Measurements from ENCODE around the gene UNC5B. TPM values are rescaled to one million over a fixed set of nuclear protein-coding genes. Genes with fewer than 3 reads are reported as not detected.

UNC5B gene
- total and polyA plus RNA-seq, 2 donors = 2.2 to 4.2 TPM

DNA sequence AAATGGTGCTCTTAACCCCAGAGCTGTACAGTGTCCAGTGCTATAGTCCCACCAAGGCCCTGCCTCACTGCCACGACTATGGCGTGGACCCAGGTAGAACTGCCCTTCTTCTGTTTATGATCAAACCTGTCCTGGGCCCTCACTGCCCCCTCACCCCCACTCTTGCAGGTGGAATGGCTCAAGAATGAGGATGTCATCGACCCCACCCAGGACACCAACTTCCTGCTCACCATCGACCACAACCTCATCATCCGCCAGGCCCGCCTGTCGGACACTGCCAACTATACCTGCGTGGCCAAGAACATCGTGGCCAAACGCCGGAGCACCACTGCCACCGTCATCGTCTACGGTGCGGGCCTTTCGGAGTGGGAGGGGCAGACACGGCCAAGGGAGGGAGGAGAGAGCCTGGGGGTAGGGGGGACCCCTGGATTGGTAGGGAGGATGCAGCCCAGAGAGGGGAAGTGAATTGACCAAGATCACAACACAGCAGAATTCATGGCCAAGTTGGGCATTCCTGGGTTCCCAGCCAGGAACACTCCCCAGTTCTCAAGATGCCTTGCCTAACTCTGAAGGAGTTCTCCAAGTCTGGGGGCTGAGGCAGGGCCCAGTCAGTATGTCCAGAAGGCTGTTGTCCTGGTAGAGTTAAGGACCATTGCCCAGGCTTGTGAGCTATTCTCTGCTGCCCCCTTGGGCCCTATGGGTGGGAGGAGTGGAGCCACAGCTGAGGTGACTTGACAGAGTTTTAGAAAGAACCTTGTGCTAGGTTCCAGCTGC is 74.3 kb downstream of the UNC5B start:
- Histone ChIP-seq H3K27me3 (ENCODE audit: control insufficient read depth in 2 of 2, insufficient read depth in 1 of 2, low read length in 1 of 2) (no peaks in the 10 kb centered on the region), H3K27ac (ENCODE audit: low read depth in 1 of 2, low read length in 1 of 2) (no peak overlapping the region), H3K9me3 (ENCODE audit: control insufficient read depth in 2 of 2, insufficient read depth in 1 of 2, low read length in 1 of 2) (peaks cover 0 to 3% of the 10 kb centered on the region in 2 donors), H3K4me1 (ENCODE audit: control insufficient read depth in 2 of 2, insufficient read depth in 2 of 2, low read length in 2 of 2) (no peaks in the 10 kb centered on the region), H3K4me3 (ENCODE audit: low read length in 2 of 2) (no peak overlapping the region), H3K36me3 (ENCODE audit: control insufficient read depth in 2 of 2, insufficient read depth in 2 of 2, low read length in 1 of 2) (peaks cover 0 to 3% of the 10 kb centered on the region in 2 donors)
- WGBS = 96% methylated on average over 17 of the region's 17 CpGs
- no peak for DNase-seq (ENCODE audit: low read depth in 6 of 9, low spot score in 9 of 9)

- 91% methylated on average over 14 of the region's 14 CpGs for WGBS
- no peak for DNase-seq (ENCODE audit: low read depth in 6 of 9, low spot score in 9 of 9)
- H3K4me1 ChIP-seq (ENCODE audit: control insufficient read depth in 2 of 2, insufficient read depth in 2 of 2, low read length in 2 of 2) = no peaks in the 10 kb centered on the region
- no peaks in the 10 kb centered on the region for H3K27me3 ChIP-seq (ENCODE audit: control insufficient read depth in 2 of 2, insufficient read depth in 1 of 2, low read length in 1 of 2)
- peaks cover 0 to 3% of the 10 kb centered on the region in 2 donors for H3K36me3 ChIP-seq (ENCODE audit: control insufficient read depth in 2 of 2, insufficient read depth in 2 of 2, low read length in 1 of 2)
- no peak overlapping the region for H3K4me3 ChIP-seq (ENCODE audit: low read length in 2 of 2)
- H3K27ac ChIP-seq (ENCODE audit: low read depth in 1 of 2, low read length in 1 of 2) = no peak overlapping the region
- H3K9me3 ChIP-seq (ENCODE audit: control insufficient read depth in 2 of 2, insufficient read depth in 1 of 2, low read length in 1 of 2) = peaks cover 0 to 1% of the 10 kb centered on the region in 2 donors
Observed at GRCh38 chr10:71287456-71287855, 75.1 kb downstream of the UNC5B start.

DNA sequence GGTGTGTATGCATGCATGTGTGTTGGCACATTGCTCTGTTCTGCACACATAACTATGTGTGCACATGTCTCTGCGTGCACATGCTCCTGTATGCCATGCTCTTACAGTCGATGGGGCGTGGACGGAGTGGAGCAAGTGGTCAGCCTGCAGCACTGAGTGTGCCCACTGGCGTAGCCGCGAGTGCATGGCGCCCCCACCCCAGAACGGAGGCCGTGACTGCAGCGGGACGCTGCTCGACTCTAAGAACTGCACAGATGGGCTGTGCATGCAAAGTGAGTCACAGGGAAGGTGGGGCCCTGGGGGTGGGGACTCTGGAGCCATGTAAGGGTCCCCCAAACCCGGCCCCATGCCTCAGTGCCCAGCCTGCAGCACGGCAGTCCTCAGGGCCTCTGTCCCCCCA is 76.1 kb downstream of the UNC5B start:
- H3K27me3 ChIP-seq (ENCODE audit: control insufficient read depth in 2 of 2, insufficient read depth in 1 of 2, low read length in 1 of 2) = no peaks in the 10 kb centered on the region
- no peak overlapping the region for H3K4me3 ChIP-seq (ENCODE audit: low read length in 2 of 2)
- H3K27ac ChIP-seq (ENCODE audit: low read depth in 1 of 2, low read length in 1 of 2) = no peak overlapping the region
- DNase-seq (ENCODE audit: low read depth in 6 of 9, low spot score in 9 of 9) = no peak
- 96% methylated on average over 15 of the region's 15 CpGs for WGBS
- peaks cover 0 to 4% of the 10 kb centered on the region in 2 donors for H3K36me3 ChIP-seq (ENCODE audit: control insufficient read depth in 2 of 2, insufficient read depth in 2 of 2, low read length in 1 of 2)
- H3K4me1 ChIP-seq (ENCODE audit: control insufficient read depth in 2 of 2, insufficient read depth in 2 of 2, low read length in 2 of 2) = no peaks in the 10 kb centered on the region
- no peaks in the 10 kb centered on the region for H3K9me3 ChIP-seq (ENCODE audit: control insufficient read depth in 2 of 2, insufficient read depth in 1 of 2, low read length in 1 of 2)

DNA sequence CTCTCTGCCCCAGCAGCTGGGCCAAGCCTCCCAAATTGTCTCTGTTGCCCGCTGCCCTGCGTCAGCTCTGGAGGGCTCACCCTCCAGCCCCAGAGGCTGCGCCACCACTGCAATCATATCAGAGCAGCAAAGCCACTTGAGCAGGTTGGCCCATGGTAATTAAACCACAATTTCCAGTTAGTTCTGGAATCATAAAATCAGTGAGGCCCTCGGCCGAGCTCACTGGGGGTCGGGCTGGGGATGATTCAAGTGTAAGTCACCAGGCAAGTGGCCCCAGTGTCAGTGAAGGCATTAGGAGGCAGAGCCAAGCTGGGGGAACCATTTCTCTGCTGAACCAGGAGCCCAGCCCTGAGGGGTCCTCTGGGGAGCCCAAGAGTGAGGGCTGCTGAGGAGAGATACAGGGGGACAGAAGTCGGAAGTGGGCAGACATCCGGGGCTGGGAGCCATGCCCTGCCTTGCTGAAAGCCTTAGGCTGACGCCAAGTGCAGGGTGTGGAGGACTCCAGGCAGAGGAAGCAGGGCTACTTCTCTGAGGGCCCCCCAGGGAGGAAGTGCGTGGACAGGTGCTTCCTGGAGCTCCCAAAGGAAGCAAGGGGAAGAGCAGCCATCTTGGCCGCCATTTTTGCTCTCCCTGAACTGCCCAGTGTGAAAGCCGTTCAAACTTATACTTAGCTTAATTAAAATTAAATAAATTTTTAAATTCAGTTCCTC is 77.2 kb downstream of the UNC5B start:
- no peak overlapping the region for H3K27ac ChIP-seq (ENCODE audit: low read depth in 1 of 2, low read length in 1 of 2)
- 59% methylated on average over 12 of the region's 12 CpGs for WGBS
- no peaks in the 10 kb centered on the region for H3K9me3 ChIP-seq (ENCODE audit: control insufficient read depth in 2 of 2, insufficient read depth in 1 of 2, low read length in 1 of 2)
- H3K27me3 ChIP-seq (ENCODE audit: control insufficient read depth in 2 of 2, insufficient read depth in 1 of 2, low read length in 1 of 2) = no peaks in the 10 kb centered on the region
- no peak overlapping the region for H3K4me3 ChIP-seq (ENCODE audit: low read length in 2 of 2)
- peaks cover 0 to 8% of the 10 kb centered on the region in 2 donors for H3K36me3 ChIP-seq (ENCODE audit: control insufficient read depth in 2 of 2, insufficient read depth in 2 of 2, low read length in 1 of 2)
- H3K4me1 ChIP-seq (ENCODE audit: control insufficient read depth in 2 of 2, insufficient read depth in 2 of 2, low read length in 2 of 2) = no peaks in the 10 kb centered on the region
- DNase-seq (ENCODE audit: low read depth in 6 of 9, low spot score in 9 of 9) = no peak

DNA sequence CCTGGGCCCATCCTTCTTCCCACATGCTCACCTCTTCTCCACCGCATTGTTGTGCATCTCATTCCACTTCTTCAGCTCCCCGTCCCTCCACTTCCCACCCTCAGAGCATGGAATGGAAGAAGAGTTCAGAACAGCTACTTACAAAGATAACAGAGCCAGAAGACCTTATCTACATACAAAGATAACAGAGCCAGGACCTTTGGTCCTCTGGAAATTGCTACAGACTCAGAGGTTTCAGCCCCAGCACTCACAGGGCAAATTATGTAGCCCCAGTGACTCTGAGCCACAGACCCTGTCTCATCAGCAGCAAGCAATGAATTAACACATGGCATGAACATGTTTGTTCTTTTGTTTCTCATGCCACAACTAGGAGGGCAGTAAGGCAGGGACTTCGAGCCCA is 78.0 kb downstream of the UNC5B start:
- Histone ChIP-seq H3K9me3 (ENCODE audit: control insufficient read depth in 2 of 2, insufficient read depth in 1 of 2, low read length in 1 of 2) (no peaks in the 10 kb centered on the region), H3K27me3 (ENCODE audit: control insufficient read depth in 2 of 2, insufficient read depth in 1 of 2, low read length in 1 of 2) (no peaks in the 10 kb centered on the region), H3K36me3 (ENCODE audit: control insufficient read depth in 2 of 2, insufficient read depth in 2 of 2, low read length in 1 of 2) (peaks cover 0 to 8% of the 10 kb centered on the region in 2 donors), H3K4me3 (ENCODE audit: low read length in 2 of 2) (no peak overlapping the region), H3K27ac (ENCODE audit: low read depth in 1 of 2, low read length in 1 of 2) (no peak overlapping the region), H3K4me1 (ENCODE audit: control insufficient read depth in 2 of 2, insufficient read depth in 2 of 2, low read length in 2 of 2) (no peaks in the 10 kb centered on the region)
- 98% methylated on average over 3 of the region's 3 CpGs for WGBS
- DNase-seq (ENCODE audit: low read depth in 6 of 9, low spot score in 9 of 9) = no peak

DNA sequence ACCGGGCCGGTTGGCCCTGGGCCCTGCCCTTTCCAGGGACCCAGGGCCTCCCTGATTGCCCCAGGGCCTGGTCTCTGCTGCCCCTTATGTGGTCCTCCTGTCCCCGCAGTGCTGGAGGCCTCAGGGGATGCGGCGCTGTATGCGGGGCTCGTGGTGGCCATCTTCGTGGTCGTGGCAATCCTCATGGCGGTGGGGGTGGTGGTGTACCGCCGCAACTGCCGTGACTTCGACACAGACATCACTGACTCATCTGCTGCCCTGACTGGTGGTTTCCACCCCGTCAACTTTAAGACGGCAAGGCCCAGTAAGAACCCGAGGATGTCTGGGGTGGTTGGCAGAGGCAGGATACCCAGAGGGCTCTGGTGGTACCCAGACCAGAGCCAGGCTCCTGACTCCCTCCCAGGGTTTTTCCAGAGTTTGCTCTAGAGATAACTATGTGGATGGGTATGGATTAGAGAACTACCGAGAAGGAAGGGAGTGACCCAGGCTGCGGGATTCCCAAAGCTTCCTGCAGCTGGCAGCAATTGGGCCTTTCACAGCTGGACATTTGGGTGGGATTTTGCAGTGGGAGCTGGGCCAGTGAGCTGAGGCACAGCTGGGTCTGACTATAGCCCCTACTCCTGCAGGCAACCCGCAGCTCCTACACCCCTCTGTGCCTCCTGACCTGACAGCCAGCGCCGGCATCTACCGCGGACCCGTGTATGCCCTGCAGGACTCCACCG is 78.6 kb downstream of the UNC5B start:
- peaks cover 0 to 8% of the 10 kb centered on the region in 2 donors for H3K36me3 ChIP-seq (ENCODE audit: control insufficient read depth in 2 of 2, insufficient read depth in 2 of 2, low read length in 1 of 2)
- WGBS = 96% methylated on average over 26 of the region's 26 CpGs
- DNase-seq (ENCODE audit: low read depth in 6 of 9, low spot score in 9 of 9) = no peak

DNA sequence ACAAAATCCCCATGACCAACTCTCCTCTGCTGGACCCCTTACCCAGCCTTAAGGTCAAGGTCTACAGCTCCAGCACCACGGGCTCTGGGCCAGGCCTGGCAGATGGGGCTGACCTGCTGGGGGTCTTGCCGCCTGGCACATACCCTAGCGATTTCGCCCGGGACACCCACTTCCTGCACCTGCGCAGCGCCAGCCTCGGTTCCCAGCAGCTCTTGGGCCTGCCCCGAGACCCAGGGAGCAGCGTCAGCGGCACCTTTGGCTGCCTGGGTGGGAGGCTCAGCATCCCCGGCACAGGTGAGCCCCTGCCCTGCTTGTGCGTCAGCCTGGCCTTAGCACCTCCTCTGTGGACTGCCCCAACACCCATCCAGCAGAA is 79.1 kb downstream of the UNC5B start:
- 92% methylated on average over 13 of the region's 13 CpGs for WGBS
- no peak for DNase-seq (ENCODE audit: low read depth in 6 of 9, low spot score in 9 of 9)

More for the DNA sequence above, 78.6 kb downstream of the UNC5B start:
- no peak overlapping the region for H3K27ac ChIP-seq (ENCODE audit: low read depth in 1 of 2, low read length in 1 of 2)
- H3K27me3 ChIP-seq (ENCODE audit: control insufficient read depth in 2 of 2, insufficient read depth in 1 of 2, low read length in 1 of 2) = no peaks in the 10 kb centered on the region
- H3K4me1 ChIP-seq (ENCODE audit: control insufficient read depth in 2 of 2, insufficient read depth in 2 of 2, low read length in 2 of 2) = no peaks in the 10 kb centered on the region
- no peaks in the 10 kb centered on the region for H3K9me3 ChIP-seq (ENCODE audit: control insufficient read depth in 2 of 2, insufficient read depth in 1 of 2, low read length in 1 of 2)
- H3K4me3 ChIP-seq (ENCODE audit: low read length in 2 of 2) = no peak overlapping the region

GRCh38 chr10:71292624-71293445 is 80.5 kb downstream of the UNC5B start:
- DNase-seq (ENCODE audit: low read depth in 6 of 9, low spot score in 9 of 9) = no peak
- H3K27ac ChIP-seq (ENCODE audit: low read depth in 1 of 2, low read length in 1 of 2) = no peak overlapping the region
- no peaks in the 10 kb centered on the region for H3K9me3 ChIP-seq (ENCODE audit: control insufficient read depth in 2 of 2, insufficient read depth in 1 of 2, low read length in 1 of 2)
- H3K4me3 ChIP-seq (ENCODE audit: low read length in 2 of 2) = no peak overlapping the region
- no peaks in the 10 kb centered on the region for H3K4me1 ChIP-seq (ENCODE audit: control insufficient read depth in 2 of 2, insufficient read depth in 2 of 2, low read length in 2 of 2)
- WGBS = 95% methylated on average over 10 of the region's 10 CpGs
- no peaks in the 10 kb centered on the region for H3K27me3 ChIP-seq (ENCODE audit: control insufficient read depth in 2 of 2, insufficient read depth in 1 of 2, low read length in 1 of 2)
- H3K36me3 ChIP-seq (ENCODE audit: control insufficient read depth in 2 of 2, insufficient read depth in 2 of 2, low read length in 1 of 2) = peaks cover 2 to 11% of the 10 kb centered on the region in 2 donors

More for the DNA sequence above, 79.1 kb downstream of the UNC5B start:
- Histone ChIP-seq H3K36me3 (ENCODE audit: control insufficient read depth in 2 of 2, insufficient read depth in 2 of 2, low read length in 1 of 2) (peaks cover 0 to 8% of the 10 kb centered on the region in 2 donors), H3K27ac (ENCODE audit: low read depth in 1 of 2, low read length in 1 of 2) (no peak overlapping the region), H3K4me3 (ENCODE audit: low read length in 2 of 2) (no peak overlapping the region), H3K4me1 (ENCODE audit: control insufficient read depth in 2 of 2, insufficient read depth in 2 of 2, low read length in 2 of 2) (no peaks in the 10 kb centered on the region), H3K9me3 (ENCODE audit: control insufficient read depth in 2 of 2, insufficient read depth in 1 of 2, low read length in 1 of 2) (no peaks in the 10 kb centered on the region), H3K27me3 (ENCODE audit: control insufficient read depth in 2 of 2, insufficient read depth in 1 of 2, low read length in 1 of 2) (no peaks in the 10 kb centered on the region)
